A673 (cell line): ENCODE measurements around the gene SDCBP2. TPM values are rescaled to one million over a fixed set of nuclear protein-coding genes. Genes with fewer than 3 reads are reported as not detected.

ENCODE experiments used
- BruUV-seq: library from RNA; stranded (reverse); fragments of 400-500 nt; replicated peaks from 2 replicates; lab custom pipeline; 2021; lab: Mats Ljungman, UMichigan
- CTCF ChIA-PET: fragments of 300-600 bp; sonication (Branson Sonifier 250); formaldehyde crosslinking; loops from one replicate; lab custom pipeline; 2022; ENCODE audit warnings: antibody characterized with exemption; lab: Charles Lee
- POLR2A ChIA-PET: fragments of 300-600 bp; sonication (Branson Sonifier 250); formaldehyde crosslinking; loops from one replicate; lab custom pipeline; 2022; ENCODE audit warnings: antibody characterized with exemption; ENCODE audit not compliant: low non-redundant PET; lab: Charles Lee
- DNase-seq: peaks from one replicate; pipeline ENCODE4 v3.0.0-alpha.2; 2015; ENCODE audit warnings: low spot score
- H3K27ac ChIP-seq: fragments of 200-600 bp; sonication (generic); 2 replicates; pipeline ENCODE4 v1.5.1; 2016; ENCODE audit warnings: mixed run types, low read depth, mild to moderate bottlenecking, mixed read lengths, antibody characterized with exemption, low read length; ENCODE audit not compliant: poor library complexity, severe bottlenecking
- H3K27me3 ChIP-seq: fragments of 200-600 bp; sonication (generic); replicated peaks from 2 replicates; pipeline ENCODE4 v1.6.1; 2017; ENCODE audit warnings: mixed run types, low read depth, mild to moderate bottlenecking, mixed read lengths, antibody characterized with exemption, low read length; ENCODE audit not compliant: insufficient read depth, poor library complexity
- H3K36me3 ChIP-seq: fragments of 200-600 bp; sonication (generic); 2 replicates; pipeline ENCODE4 v1.6.1; 2016; ENCODE audit warnings: mixed run types, mild to moderate bottlenecking, mixed read lengths, antibody characterized with exemption, low read length; ENCODE audit not compliant: insufficient read depth, poor library complexity, severe bottlenecking
- H3K4me1 ChIP-seq: fragments of 200-600 bp; sonication (generic); 2 replicates; pipeline ENCODE4 v1.6.1; 2017; ENCODE audit warnings: mixed run types, mild to moderate bottlenecking, mixed read lengths, antibody characterized with exemption, low read length; ENCODE audit not compliant: insufficient read depth, poor library complexity, severe bottlenecking
- H3K4me3 ChIP-seq: fragments of 200-600 bp; sonication (generic); 2 replicates; pipeline ENCODE4 v1.5.1; 2016; ENCODE audit warnings: low read depth, mixed run types, mild to moderate bottlenecking, mixed read lengths, low read length; ENCODE audit not compliant: poor library complexity, severe bottlenecking
- H3K9me3 ChIP-seq: fragments of 200-600 bp; sonication (generic); 2 replicates; pipeline ENCODE4 v1.6.1; 2016; ENCODE audit warnings: mixed run types, low read depth, mild to moderate bottlenecking, mixed read lengths, antibody characterized with exemption, low read length; ENCODE audit not compliant: poor library complexity, severe bottlenecking
- EZH2 ChIP-seq: fragments of 200-600 bp; sonication (generic); IDR thresholded peaks from 2 replicates; pipeline ENCODE4 v1.6.1; 2017; ENCODE audit warnings: borderline replicate concordance, low read depth, mild to moderate bottlenecking, mixed read lengths, antibody characterized with exemption, low read length; ENCODE audit not compliant: poor library complexity, severe bottlenecking
- intact Hi-C: fragments of 100-400 bp; cut with micrococcal nuclease; formaldehyde crosslinking; loops from one replicate; pipeline ENCODE4 v1.10.0; 2022; ENCODE audit not compliant: unreplicated experiment
- total RNA-seq: library from RNA; stranded (reverse); gene quantifications from 2 replicates; pipeline ENCODE4 v1.2.3, GENCODE V29; 2021
- TF ChIP-seq, protein P1 (sequence below): fragments of 300-800, 200-600 bp; sonication (generic); conservative IDR thresholded peaks from 2 replicates; pipeline ENCODE4 v1.5.1; 2017; ENCODE audit warnings: low read depth, mild to moderate bottlenecking, antibody characterized with exemption, low read length, moderate library complexity, mixed read lengths

Gene SDCBP2
- total RNA-seq, 1 experiment from 2014 or later = 3.5 TPM

DNA sequence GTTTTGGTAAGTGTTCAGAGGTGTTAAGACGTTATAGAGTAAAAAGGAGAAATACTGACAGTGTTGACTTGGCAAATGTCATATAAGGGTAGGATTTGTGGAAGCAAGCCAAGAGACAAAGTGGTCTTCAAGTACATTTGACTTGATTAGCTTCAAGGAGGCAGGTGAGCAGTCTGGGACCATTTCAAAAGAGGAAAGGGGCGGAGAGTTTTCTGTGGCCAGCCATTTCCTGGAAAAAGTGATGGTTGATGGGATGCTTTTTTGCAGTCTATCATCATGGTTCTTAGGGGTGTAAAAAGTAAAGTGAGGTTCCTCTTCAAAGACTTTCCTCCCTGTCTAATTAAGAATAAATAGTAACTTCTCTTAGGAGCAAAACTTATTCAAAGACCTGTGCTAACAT, 35.2 kb upstream of the SDCBP2 start:
- no peak overlapping the region for H3K4me3 ChIP-seq
- DNase-seq = no peak
- H3K9me3 ChIP-seq = no peaks in the 10 kb centered on the region
- CTCF ChIA-PET = interaction anchor here (0.6 kb wide), 1 partner anchor 776 kb away, joined by 4 read pairs; no protein-coding TSS in a partner anchor
- H3K4me1 ChIP-seq = peaks cover 7% of the 10 kb centered on the region
- intact Hi-C loops = no loop called here
- H3K36me3 ChIP-seq = peaks cover 31% of the 10 kb centered on the region
- POLR2A ChIA-PET = no interaction called here
- TF ChIP-seq EZH2 = no peak
- TF ChIP-seq, protein P1, sequence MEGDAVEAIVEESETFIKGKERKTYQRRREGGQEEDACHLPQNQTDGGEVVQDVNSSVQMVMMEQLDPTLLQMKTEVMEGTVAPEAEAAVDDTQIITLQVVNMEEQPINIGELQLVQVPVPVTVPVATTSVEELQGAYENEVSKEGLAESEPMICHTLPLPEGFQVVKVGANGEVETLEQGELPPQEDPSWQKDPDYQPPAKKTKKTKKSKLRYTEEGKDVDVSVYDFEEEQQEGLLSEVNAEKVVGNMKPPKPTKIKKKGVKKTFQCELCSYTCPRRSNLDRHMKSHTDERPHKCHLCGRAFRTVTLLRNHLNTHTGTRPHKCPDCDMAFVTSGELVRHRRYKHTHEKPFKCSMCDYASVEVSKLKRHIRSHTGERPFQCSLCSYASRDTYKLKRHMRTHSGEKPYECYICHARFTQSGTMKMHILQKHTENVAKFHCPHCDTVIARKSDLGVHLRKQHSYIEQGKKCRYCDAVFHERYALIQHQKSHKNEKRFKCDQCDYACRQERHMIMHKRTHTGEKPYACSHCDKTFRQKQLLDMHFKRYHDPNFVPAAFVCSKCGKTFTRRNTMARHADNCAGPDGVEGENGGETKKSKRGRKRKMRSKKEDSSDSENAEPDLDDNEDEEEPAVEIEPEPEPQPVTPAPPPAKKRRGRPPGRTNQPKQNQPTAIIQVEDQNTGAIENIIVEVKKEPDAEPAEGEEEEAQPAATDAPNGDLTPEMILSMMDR = no peak
- no peaks in the 10 kb centered on the region for H3K27me3 ChIP-seq
- H3K27ac ChIP-seq = no peak overlapping the region
- no TSS peak for BruUV-seq

- DNase-seq = no peak
- Histone ChIP-seq H3K9me3 (no peaks in the 10 kb centered on the region), H3K4me1 (peaks cover 3% of the 10 kb centered on the region), H3K27me3 (no peaks in the 10 kb centered on the region), H3K36me3 (peaks cover 31% of the 10 kb centered on the region), H3K4me3 (no peak overlapping the region), H3K27ac (no peak overlapping the region)
- TF ChIP-seq EZH2 = no peak
- TF ChIP-seq, protein P1 = no peak
- ChIA-PET POLR2A (no interaction called here), CTCF (interaction anchor here (0.6 kb wide), 1 partner anchor 776 kb away, joined by 4 read pairs; no protein-coding TSS in a partner anchor)
- intact Hi-C loops = no loop called here
- BruUV-seq = no TSS peak
Measured at GRCh38 chr20:1363522-1363921, 34.6 kb upstream of the SDCBP2 start.

DNA sequence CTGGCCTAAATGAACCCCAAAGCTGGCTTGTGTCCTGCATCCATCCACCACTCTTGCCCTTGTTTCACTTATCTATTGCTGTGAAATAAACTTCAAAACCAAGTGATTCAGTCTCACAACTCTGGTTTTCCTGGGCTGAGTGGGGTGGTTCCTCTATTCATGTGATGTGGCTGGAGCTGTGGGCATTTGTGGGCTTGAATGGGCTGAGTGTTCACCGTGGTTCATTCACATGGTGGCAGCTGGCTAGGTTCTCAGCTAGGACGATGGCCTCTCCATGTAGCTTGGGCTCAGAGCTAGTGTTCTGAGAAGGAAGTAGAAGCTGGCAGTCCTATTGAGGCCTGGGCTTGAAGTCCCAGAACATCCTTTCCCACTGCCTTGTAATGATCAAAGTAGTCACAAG, 33.5 kb upstream of the SDCBP2 start:
- CTCF ChIA-PET = no interaction called here
- DNase-seq = no peak
- no peaks in the 10 kb centered on the region for H3K4me1 ChIP-seq
- TF ChIP-seq, protein P1 = no peak
- no peak for TF ChIP-seq EZH2
- no TSS peak for BruUV-seq
- no peak overlapping the region for H3K4me3 ChIP-seq
- POLR2A ChIA-PET = no interaction called here
- H3K36me3 ChIP-seq = peaks cover 22% of the 10 kb centered on the region
- H3K9me3 ChIP-seq = no peaks in the 10 kb centered on the region
- H3K27ac ChIP-seq = no peak overlapping the region
- H3K27me3 ChIP-seq = no peaks in the 10 kb centered on the region
- intact Hi-C loops = no loop called here
